ENCODE results near the gene RRBP1. TPM values are rescaled to one million over a fixed set of nuclear protein-coding genes. Genes with fewer than 3 reads are reported as not detected.

Gene RRBP1
- total RNA-seq, 1 donor from 2014 or later = 102 TPM

DNA sequence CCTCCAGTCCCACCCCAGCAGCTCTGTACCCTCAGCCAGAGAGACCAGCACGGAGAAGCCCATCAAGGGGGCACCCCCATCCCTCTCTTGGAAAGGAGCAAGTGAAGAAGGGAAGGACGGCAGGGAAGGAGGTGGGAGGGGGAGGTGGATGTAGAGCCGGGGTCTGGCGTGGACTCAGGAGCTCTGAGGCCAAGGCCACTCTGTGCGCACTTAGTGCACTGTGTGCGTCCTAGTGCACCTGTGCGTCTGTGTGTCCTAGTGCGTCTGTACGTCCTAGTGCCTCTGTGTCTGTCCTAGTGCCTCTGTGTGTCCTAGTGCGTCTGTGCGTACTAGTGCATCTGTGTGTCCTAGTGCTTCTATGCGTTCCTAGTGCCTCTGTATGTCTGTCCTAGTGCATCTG, 58.0 kb downstream of the RRBP1 start:
- no peak for DNase-seq (ENCODE audit: low read depth, low spot score)

DNA sequence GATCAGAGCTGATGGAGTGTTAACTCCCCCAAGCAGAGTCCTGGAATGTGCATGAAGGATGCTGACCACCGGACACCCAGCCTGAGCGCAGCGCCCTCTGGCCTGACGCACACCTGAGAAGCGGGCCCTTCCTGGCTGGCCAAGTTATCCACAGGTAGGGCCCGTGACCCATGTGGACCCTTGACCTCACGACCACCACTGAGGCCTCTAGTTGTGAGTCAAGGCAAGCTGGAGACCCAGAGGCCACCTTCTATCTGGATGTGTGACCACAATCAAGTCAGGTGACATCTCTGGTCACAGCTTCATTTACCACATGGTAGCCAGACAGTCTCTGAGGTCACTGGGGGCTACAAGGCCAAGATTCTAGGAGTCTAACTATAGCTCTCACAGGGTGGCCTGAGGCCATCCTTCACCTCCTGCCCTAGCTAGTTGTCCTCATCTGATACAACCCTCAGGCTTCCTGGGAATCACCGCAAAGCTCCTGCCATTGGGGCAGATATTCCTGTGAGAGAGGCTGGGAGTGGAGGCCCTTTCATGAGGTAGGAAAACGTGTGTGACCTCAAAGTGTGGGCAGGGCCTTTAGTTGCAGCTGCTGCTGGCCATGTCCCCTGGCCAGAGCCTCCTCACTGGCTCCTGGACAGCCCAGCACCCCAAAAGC, 59.1 kb downstream of the RRBP1 start:
- DNase-seq (ENCODE audit: low read depth, low spot score) = no peak

DNA sequence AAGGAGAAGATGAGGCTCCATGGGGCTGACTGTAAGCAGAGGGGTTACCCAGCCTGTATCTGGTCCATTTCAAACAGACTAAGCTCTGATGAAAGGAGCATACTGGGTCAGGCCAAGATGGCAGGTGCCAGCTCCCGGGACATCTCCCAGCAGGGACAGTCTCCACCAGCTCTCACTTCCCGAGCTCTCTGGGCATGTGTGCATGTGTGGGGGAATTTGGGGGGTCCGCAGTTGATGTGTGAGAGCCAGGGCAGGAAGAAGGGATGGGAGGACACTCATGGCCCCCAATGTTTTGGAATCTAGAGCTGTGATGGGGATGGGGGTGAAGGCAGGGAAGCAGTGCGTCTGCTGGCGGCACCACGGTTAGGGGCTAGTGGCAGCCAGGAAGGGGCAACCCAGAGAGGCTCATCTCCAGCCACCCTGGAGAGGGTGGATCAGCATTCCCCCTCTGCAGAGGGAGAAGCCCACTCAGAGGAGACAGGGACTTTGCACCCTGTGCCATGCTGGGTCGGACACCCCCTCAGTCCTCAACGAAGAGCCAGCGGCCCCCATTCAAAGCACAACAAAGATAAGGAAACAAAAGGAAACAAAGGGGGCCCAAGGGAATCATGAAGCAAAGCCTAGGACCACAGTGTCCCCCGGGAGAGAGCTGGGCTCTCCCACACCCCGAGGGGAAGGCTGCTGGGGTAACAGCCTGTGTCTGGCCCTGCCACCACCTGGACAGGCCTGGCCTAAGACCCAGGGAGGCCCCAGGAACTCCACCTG, 59.8 kb downstream of the RRBP1 start:
- DNase-seq (ENCODE audit: low read depth, low spot score) = no peak

DNA sequence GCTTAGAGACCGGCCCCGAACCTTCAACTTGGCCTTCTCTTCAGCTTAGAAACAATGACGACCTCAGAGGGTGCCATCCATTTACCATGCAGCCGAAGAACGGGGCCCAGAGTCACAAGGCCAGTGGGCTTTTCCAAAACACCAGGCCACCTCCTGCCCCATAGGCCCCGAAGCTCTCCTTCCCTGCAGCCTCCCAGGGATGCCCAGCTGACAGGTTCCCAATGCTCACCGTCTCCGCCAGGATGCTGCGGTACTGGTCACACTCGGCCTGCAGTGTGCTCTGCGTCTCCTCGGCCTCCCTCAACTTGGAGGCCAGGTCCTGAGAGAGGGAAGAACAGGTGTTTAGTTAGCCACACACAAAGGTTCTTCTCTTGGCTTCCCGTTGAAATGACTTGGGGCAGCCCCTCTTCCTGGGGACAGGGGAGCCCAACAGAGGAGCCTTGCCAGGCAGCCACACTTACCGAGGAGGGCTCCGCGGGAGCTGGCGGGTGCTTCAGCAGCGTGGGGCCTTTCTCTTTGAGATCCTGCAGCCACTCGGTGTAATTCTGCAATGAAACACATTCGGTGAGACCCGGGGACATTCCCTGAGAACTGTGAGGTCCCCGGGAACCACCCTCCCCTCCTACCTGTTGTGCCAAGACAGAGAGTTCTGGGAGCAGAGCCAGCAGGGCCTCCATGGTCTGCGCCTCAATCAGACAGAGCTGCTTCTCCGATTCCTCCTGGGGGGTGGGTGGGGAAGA, 60.6 kb downstream of the RRBP1 start:
- DNase-seq (ENCODE audit: low read depth, low spot score) = no peak

DNA sequence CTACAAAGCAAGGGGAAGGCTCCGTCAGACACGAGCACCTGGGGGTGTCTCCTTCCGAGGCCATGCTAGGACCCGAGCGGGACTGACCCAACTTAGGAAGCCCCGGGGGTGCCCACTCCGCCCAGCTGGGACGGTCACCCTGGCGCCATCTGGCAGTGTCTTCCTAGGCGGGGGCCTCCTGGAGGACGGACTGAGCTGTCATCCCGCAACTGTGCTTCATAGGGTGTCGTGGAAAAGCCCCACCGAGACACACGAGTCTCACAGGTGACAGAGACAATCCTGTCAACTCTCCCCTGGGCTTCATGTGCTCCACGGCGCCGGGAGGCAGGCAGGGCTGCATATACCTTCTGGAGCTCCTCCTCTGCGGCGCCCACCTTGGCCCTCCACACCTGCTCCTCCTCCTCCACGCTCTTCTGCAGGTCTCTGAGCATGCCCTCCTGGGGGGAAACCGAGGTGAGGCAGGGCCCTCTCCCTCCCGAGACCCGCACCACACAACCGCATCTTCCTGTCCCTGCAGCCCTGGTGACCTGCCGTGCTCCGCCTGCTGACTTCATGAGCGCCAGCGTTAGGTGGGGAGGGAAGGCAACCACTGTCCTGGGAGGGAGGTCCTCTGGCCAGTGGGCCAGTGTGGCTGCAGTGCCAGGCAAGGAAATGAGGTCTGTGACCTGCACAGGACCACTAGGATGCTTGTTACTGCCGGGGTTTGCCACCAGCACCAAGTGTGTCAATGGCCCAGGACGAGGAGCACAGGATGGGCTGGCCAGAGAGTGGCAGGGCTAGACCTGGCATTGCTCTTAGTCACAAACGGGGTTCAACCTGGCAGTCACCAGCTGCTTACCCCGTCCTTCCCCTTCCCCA, 61.4 kb downstream of the RRBP1 start:
- DNase-seq (ENCODE audit: low read depth, low spot score) = no peak

DNA sequence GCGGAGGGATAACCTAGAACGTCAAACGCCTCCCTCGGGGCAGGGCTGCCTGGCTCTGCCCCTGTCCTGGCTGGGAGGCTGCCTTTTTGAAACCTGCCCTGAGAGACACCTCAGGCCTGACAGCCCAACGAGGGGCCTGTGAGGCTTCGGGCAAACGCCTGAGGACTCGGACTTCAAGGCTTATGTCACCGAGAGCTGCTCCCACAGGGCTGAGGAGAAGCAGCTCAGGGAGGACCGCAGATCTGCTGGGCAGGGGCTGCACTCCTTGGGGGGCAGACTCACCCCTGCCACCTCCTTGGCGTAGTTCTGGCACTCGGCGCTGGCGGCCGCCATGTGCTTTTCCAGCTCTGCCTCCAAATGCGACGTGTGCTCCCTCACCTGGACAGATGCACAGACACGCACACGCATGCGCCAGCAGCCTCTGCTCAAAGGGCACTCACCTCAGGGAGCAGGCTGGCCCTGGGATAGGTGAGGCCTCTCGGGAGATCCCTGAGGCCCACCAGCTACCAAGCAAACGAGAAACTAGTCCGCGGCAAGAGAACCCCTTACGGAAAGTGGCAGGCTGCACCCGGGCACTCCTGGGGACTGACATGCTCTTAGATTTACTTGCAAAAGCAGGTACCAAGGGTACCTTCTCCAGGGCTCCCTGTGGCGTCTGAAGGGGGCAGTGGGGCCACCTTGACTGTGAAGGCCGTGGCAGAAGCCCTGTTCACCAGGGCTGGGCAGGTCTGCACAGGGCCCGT, 62.5 kb downstream of the RRBP1 start:
- DNase-seq (ENCODE audit: low read depth, low spot score) = no peak

DNA sequence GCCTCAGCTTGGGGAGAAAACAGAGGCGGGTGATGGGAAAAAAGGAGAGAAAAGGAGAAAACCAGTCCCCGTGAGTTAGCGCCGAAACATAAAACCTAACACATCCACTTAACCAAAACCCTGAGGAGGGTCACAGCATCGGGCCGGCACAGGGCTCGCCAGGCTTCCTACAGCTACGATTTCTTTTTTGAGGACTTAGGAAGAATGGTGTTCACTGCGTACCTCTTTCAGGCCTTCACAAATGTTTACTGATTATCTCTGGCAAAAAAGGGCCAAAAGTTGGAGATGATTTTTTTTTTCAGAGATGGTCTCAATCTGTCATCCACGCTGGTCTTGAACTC, 63.4 kb downstream of the RRBP1 start:
- no peak for DNase-seq (ENCODE audit: low read depth, low spot score)

DNA sequence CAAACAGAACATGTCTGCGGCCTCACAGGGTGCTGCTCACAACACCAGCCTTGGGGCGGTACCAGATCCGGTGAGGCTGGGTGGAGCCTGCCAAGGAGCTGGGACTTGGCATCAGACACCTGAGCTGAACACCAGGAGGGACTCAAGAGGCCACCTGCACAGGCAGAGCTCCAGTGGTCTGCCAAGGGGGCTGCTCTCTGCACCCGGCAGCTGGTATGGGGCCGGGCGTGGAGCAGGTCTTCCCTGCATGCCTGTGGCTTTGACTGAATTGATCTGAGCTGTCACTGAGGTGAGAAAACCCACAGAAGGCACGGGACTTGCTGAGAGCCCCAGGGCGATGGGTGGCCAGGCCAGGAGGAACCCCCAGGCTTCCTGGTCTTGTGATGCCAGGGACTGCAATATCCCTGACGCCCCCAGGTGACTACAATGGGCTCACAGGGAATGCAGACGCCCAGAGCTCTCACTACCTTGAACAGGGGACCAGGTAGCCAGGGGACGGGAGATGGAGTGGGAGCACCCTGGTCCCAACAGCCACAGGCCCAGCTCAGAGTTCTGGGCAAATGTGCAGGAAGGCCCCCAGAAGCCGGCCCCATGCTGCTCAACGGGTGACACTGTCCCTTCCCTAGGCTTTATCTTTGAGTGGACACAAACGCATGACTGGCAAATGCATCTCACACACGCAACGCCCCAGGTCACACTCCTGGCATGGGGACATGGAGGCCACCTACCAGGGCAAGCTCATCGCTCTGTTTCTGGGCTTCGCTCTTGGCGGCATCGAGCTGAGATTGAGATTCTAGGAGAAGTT, 64.0 kb downstream of the RRBP1 start:
- no peak for DNase-seq (ENCODE audit: low read depth, low spot score)

DNA sequence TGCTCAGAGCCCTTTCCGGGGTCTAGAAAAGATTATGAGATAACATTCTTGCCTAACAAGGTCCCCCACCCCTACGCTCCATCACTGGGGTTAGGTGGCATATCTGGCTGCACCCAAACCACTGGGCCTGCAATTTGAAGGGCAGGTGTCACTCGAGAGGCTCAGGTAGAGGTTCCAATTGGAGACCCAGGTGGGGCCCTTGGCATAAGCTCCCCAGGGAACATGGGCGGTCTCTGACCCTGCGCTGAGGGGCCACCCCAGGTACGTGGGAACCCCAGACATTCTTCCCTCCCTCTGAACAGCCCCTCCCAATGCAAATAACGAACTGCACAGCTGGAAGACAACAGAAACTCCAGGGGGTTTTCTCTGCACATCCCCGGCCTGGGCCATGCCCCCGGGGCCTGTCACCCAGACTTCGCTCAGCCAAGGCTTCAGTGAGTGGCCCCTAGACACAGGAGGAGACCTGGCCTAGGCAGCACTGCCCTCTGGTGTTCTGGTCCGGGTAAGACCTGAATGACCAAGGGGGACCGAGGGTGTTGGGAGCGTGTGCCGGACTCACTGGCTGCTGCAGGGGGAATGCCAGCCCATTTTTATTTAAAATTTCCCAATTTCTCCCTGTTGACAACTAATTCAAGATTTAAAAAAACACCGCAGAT, 64.7 kb downstream of the RRBP1 start:
- DNase-seq (ENCODE audit: low read depth, low spot score) = no peak

DNA sequence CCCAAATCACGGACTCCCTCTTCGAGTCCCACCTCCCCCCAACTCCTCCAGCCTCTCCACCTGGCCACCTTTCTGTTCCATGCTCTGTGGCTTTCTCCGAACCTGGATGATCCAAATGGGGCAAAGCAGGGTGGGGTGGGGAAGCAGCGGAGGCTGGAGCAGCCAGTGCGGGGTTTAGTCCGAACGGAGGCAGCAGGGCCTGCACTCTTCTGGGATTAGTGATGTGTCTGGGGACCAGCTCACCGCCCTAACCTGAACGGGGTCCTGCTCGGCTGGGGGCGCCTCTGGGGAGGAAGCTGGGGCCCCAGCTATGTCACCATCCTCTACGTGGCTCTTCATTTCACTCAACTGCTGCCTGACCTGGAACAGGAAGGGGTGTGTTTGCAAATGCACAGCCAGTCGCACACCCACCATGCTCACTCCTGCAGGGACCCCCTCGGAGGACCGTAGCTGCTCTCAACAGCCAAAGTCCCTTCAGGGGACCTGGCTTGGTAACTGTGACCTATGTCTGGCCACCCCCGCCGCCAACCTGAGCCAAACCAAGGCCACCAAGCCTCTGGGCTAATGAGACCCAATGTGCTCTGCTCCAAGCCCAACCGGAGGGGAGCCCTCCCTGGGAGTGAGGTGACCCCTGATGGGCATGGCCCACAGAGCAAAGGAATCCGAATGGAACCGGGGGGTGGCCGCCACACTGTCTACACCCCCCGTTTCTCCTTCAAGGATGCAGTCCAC, 65.4 kb downstream of the RRBP1 start:
- DNase-seq (ENCODE audit: low read depth, low spot score) = no peak

DNA sequence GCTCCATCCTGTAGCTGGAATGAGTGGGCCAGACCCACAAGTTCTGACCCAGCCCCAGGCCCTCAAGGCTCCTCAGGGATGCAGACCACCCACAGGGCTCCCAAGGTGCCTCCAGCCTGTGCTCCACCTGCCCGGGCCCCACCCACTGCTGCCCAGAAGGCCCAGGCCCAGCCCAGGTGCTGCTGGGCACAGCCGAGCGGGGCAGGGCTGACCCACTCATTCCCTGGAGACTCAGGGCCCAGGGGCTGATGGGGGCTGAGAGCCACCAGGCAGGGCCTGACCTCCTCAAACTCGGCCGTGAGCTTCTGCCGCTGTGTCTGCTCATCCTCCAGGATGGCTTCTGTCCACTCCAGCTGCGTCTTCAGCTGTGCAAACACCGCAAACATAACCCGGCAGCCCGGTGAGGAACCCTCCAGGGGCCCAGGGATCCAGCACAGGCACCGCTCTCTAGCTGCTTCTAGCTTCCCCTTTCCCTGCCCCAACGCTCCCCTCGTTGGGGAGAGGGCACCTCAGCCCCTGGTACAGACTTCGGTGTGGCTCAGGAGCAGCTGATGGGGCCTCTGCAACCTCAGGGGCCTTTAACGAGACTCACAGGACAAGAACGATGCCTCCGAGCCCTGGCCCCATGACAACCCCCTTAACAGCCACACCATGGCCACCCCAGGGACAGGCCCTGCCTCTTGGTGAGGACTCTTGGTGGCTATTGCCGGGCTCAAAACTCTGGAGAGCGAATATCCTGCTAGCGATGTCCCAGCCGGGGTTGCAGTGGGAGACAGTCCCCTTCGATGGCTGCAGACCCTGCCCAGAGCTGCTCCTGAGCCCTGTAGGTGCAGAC, 66.2 kb downstream of the RRBP1 start:
- DNase-seq (ENCODE audit: low read depth, low spot score) = no peak

DNA sequence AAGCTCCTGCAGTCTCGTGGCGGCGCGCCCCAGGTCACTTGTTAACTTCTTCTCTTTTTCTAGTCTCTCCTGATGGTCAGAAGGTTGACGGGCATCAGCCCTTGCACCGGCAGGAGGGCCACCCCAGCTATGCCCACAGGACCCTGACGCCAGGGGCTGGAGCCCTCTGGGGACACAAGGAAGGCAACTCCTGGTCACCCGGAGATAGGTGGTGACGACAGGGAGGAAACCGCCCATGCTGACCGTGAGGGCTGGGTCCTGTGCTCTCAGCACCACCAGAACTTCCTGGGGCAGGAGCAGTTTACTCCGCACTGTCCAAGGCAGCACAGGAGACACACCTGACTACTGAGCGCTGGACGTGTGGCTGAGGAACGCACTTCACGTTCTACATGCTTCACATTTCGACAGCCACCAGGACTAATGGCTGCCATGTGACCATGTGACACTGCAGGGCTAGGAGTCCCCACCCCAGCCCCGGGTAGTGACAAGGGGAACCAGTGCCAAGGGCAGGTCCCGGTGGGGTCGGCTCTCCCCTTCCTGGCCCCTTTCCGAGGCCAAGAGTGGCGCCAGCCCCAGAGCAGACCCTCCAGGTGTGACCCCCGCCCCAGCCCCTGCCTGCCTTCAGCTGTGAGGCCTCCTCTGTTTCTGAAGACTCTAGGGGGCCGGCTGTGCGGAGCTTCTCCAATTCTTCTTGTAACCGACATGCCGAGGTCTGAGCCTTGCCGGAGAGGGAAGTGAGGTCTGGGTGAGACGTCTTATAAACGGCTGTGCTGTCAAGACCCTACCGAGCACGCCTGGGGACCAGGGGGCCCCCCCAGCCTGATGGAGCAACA, 67.0 kb downstream of the RRBP1 start:
- DNase-seq (ENCODE audit: low read depth, low spot score) = no peak

DNA sequence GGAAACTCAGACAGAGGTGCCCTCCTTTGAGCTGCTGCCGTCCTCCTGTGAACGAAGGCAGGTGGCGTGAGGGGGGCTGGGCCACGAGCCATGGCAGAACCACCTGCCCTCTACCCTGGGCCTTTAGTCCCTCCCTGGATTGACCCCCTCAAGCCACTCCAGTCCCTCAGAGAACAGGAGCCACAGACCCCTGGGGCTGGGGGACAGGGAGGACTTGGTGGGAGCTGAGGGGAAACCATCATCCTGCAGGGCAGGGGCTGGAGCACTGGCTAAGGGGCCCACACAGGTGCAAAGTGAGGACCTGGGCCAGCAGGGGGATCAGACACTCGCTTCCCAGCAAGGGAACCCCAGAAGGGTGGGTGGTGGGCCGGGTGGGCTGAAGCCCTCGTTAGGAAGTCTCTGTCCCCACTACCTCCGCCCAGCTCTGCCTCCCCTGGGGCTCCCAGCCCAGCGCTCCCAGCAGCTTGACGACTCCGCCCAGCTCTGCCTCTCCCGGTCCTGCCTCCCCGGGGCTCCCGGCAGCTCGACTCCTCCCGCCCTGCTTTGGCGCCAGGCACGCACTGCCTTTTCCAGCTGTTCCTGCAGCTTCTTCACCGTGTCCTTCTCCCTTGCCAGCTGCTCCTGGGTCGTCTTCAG, 67.7 kb downstream of the RRBP1 start:
- no peak for DNase-seq (ENCODE audit: low read depth, low spot score)

DNA sequence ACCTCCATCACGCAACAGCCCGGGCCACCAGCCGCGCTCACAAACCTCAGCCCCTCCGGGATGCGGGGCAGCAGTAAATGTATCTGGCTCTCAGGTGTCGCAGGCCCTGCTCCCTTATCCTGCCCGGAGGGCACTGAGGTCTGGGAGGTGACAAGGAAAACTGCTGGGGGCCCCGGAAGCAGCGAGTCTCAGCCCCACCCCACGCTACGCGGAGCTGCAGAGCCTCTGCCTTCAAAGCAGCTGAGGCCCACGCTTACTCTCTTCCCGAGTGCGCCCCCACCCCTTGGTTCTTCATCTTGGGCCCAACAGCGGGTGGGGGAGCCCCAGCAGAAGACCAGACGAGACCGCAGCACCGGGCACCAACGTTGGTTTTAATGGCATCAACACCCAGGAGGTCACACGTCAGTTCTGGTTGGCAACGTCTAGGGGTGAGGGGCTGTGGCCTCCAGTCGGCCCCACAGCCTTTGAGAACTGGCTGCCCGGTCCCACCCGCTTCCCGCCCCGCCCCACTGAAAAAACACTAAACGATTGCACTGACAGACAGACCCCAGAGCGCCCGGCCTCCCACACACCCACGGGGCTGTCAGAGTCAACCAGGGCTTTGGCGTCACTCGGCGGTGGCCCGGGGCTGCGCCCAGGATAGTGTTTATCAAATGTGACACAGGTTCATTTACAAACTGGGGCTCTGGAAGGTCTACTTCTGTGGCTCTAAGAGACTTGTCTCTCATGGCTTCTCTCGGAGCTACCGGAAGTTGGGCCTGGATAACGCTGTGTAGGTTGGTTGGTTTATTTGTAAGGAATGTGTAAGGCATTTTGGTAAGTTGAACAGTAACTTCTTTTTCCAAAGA, 68.5 kb downstream of the RRBP1 start:
- DNase-seq (ENCODE audit: low read depth, low spot score) = no peak

DNA sequence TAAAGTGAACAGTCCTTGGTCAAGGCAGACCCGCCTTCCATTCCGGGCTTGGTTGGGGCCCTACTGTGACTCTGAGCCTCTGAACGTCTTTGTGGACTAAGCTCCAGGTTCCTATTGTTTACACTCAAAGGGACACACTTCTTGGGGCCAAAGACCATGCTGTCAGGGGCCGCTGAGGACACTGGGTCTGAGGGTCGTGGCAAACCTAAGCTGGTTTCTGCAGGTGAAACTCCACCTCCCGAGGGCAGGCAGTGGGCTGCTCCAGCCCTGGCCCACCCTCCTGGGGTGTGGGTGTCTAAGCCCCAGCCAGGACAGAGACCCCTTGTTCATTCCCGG, 69.1 kb downstream of the RRBP1 start:
- no peak for DNase-seq (ENCODE audit: low read depth, low spot score)
